Upper lobe of left lung (tissue), 4 donors: ENCODE results near the gene FBL.
A peak's percentile ranks its signal among the peaks of the same experiment; 100 is the strongest.

Experiments
- CTCF ChIP-seq, 6 experiments: fragments of 450-650 bp in 4 of 6; fragments of 200-600 bp in 2 of 6; sonication (generic) in 2 of 6; IDR thresholded peaks; one replicate each; pipeline ENCODE4 v1.5.1; 2016 to 2019; ENCODE audit warnings: antibody characterized with exemption in 6 of 6
- POLR2AphosphoS5 ChIP-seq, 2 donors: sonication (generic); formaldehyde crosslinking; IDR thresholded peaks; one replicate each; pipeline ENCODE4 v1.5.1; 2017; ENCODE audit warnings: antibody characterized with exemption in 2 of 2

GRCh38 chr19:39843919-39844793 lies 2.0 kb downstream of the FBL start:
- TF ChIP-seq CTCF (IDR thresholded peaks at IDR 0.05), result peak; percentile 27 to 59 (median 49)
- no peak for TF ChIP-seq POLR2AphosphoS5 (IDR thresholded peaks at IDR 0.05)
